Dendritic cell treated with granulocyte-macrophage colony-stimulating factor and Interleukin-4, amounts not matched to agents 40 ng/mL and 50 ng/mL, for 4 days (primary cell): ENCODE data around the gene TOP3B.

Experiments used
- H3K27ac Mint-ChIP-seq: one replicate; pipeline ENCODE4 v1.8.0; 2022; ENCODE audit warnings: mild to moderate bottlenecking, mixed read lengths
- H3K27me3 Mint-ChIP-seq: one replicate; pipeline ENCODE4 v1.8.0; 2022; ENCODE audit warnings: mild to moderate bottlenecking, mixed read lengths
- H3K36me3 Mint-ChIP-seq: one replicate; pipeline ENCODE4 v1.8.0; 2022; ENCODE audit warnings: low read depth, mixed read lengths
- H3K4me1 Mint-ChIP-seq: one replicate; pipeline ENCODE4 v1.8.0; 2022; ENCODE audit warnings: low read depth, mixed read lengths
- H3K4me3 Mint-ChIP-seq: one replicate; pipeline ENCODE4 v1.8.0; 2022; ENCODE audit warnings: mild to moderate bottlenecking, moderate library complexity, mixed read lengths
- H3K9me3 Mint-ChIP-seq: one replicate; pipeline ENCODE4 v1.8.0; 2022; ENCODE audit warnings: mixed read lengths
- intact Hi-C: fragments of 100-400 bp; cut with micrococcal nuclease; formaldehyde crosslinking; loops from one replicate; pipeline ENCODE4 v1.15.0; 2022

The TOP3B gene

GRCh38 chr22:21980547-21980946, 2.0 kb downstream of the TOP3B start:
- Mint-ChIP-seq H3K9me3 (no peaks in the 10 kb centered on the region), H3K4me1 (peaks cover 36% of the 10 kb centered on the region), H3K4me3 (no peak overlapping the region), H3K27me3 (no peaks in the 10 kb centered on the region), H3K36me3 (peaks cover 38% of the 10 kb centered on the region), H3K27ac (no peak overlapping the region)
- intact Hi-C loops: no loop called here

DNA sequence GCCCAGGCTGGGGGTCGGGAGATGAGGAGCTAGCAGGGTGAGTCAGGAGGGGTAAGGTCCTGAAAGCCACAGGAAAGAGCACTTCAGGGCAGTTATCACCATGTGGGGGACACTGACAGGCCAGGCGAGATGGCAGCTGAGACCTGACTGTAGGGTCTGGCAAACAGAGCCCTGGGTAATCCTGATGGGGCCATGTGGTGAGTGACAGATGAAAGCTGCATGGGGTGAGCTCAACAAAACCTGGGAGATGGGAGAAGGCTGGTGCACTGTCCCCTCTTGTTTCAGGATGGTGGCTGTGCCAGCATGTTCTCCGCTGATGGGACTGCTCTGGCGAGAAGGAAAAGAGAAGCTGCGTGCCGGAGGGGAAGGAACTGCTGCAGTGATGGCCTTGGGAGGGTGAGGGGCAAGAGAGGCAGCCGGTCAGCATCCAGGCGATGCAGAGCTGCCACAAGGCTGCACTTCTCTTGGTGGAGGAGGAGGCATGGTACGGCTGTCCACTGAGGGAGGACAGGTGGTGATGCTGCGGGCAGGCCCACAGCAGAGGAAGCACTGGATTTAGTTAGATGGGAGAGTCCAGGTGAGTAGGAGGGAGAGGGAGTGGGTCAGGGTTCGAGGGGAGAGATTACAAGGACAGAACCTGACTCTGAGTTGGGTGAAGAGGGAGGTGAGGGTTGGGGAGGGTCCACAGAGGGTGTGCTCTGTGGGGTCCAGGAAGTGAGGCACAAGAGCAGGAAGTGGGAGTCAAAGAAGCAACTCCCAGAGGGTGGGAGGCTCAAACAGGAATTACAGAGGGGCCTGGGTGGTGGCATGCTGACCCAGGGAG, 3.8 kb downstream of the TOP3B start:
- intact Hi-C loops: no loop called here
- Mint-ChIP-seq H3K4me3 (no peak overlapping the region), H3K27me3 (no peaks in the 10 kb centered on the region), H3K36me3 (peaks cover 56% of the 10 kb centered on the region), H3K27ac (no peak overlapping the region), H3K9me3 (no peaks in the 10 kb centered on the region), H3K4me1 (peaks cover 36% of the 10 kb centered on the region)

GRCh38 chr22:21977814-21978213, 4.8 kb downstream of the TOP3B start:
- Mint-ChIP-seq H3K4me1 (peaks cover 36% of the 10 kb centered on the region), H3K9me3 (no peaks in the 10 kb centered on the region), H3K27me3 (no peaks in the 10 kb centered on the region), H3K4me3 (no peak overlapping the region), H3K36me3 (peaks cover 66% of the 10 kb centered on the region), H3K27ac (no peak overlapping the region)
- intact Hi-C loops: no loop called here

- Mint-ChIP-seq H3K27me3 (no peaks in the 10 kb centered on the region), H3K36me3 (peaks cover 77% of the 10 kb centered on the region), H3K9me3 (no peaks in the 10 kb centered on the region), H3K27ac (no peak overlapping the region), H3K4me1 (peaks cover 24% of the 10 kb centered on the region), H3K4me3 (no peak overlapping the region)
- intact Hi-C loops: no loop called here
Measured at GRCh38 chr22:21975854-21976345, 6.7 kb downstream of the TOP3B start.

GRCh38 chr22:21975273-21975672, 7.3 kb downstream of the TOP3B start:
- H3K27me3 Mint-ChIP-seq: no peaks in the 10 kb centered on the region
- peaks cover 18% of the 10 kb centered on the region for H3K4me1 Mint-ChIP-seq
- H3K27ac Mint-ChIP-seq: no peak overlapping the region
- intact Hi-C loops: no loop called here
- H3K4me3 Mint-ChIP-seq: no peak overlapping the region
- H3K9me3 Mint-ChIP-seq: no peaks in the 10 kb centered on the region
- peaks cover 84% of the 10 kb centered on the region for H3K36me3 Mint-ChIP-seq

- no peak overlapping the region for H3K27ac Mint-ChIP-seq
- no peak overlapping the region for H3K4me3 Mint-ChIP-seq
- H3K4me1 Mint-ChIP-seq: peaks cover 11% of the 10 kb centered on the region
- no peaks in the 10 kb centered on the region for H3K27me3 Mint-ChIP-seq
- no peaks in the 10 kb centered on the region for H3K9me3 Mint-ChIP-seq
- H3K36me3 Mint-ChIP-seq: peaks cover 86% of the 10 kb centered on the region
- intact Hi-C loops: no loop called here
Measured at GRCh38 chr22:21974058-21974649, 8.4 kb downstream of the TOP3B start.

- H3K36me3 Mint-ChIP-seq: peaks cover 86% of the 10 kb centered on the region
- intact Hi-C loops: no loop called here
Measured at GRCh38 chr22:21972806-21973205, 9.8 kb downstream of the TOP3B start.

DNA sequence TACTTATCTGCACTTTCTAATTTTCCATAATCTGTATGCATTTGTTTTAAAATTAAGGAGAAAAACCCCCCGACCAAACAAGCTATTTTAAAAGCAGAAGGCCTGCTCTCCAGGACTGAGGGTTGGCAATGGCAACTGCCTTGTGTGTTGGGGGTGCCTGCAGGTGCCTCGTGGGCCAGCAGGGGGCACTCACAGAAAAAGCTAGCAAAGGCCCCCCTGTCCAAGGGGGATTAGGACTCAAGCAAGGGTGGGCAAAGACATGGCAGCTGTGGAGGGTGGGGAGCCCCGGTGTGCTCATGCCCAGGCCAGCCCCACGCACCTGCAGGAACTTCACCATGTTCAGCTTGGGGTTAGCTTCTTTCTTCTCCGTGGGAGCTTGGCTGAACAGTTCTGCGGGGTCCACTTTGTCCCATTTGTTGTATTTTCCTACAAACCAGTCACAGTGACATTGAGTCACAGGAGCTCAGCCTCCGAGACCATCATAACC, 10.3 kb downstream of the TOP3B start:
- intact Hi-C loops: no loop called here
- no peaks in the 10 kb centered on the region for H3K4me1 Mint-ChIP-seq
- no peak overlapping the region for H3K27ac Mint-ChIP-seq
- no peaks in the 10 kb centered on the region for H3K27me3 Mint-ChIP-seq
- H3K36me3 Mint-ChIP-seq: peaks cover 89% of the 10 kb centered on the region
- H3K4me3 Mint-ChIP-seq: no peak overlapping the region
- H3K9me3 Mint-ChIP-seq: no peaks in the 10 kb centered on the region

More at GRCh38 chr22:21972806-21973205, 9.8 kb downstream of the TOP3B start:
- Mint-ChIP-seq H3K9me3 (no peaks in the 10 kb centered on the region), H3K4me3 (no peak overlapping the region), H3K4me1 (no peaks in the 10 kb centered on the region), H3K27me3 (no peaks in the 10 kb centered on the region), H3K27ac (no peak overlapping the region)

DNA sequence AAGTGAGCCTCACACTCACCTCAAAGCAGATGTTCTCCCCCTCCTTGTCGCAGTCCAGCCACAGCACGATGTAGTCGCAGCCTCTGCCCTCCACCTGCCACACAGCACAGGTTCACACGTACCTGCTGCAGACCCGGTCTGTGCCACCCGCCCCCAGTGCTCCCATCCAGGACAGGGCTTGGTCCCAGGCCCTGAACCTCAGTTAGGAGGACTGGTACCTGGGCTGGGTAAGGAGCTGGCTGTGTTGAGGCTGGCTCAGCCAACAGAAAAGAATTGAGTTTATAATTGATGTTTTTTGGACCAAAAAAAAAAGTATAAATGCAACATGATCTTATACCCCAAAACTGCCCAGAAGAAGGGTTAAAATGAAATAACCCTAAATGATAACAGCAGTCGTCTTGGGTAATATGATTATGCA, 10.7 kb downstream of the TOP3B start:
- Mint-ChIP-seq H3K27ac (no peak overlapping the region), H3K36me3 (peaks cover 94% of the 10 kb centered on the region), H3K9me3 (no peaks in the 10 kb centered on the region), H3K4me1 (no peaks in the 10 kb centered on the region), H3K27me3 (no peaks in the 10 kb centered on the region), H3K4me3 (no peak overlapping the region)
- intact Hi-C loops: no loop called here

GRCh38 chr22:21970800-21971617, 11.6 kb downstream of the TOP3B start:
- Mint-ChIP-seq H3K27ac (no peak overlapping the region), H3K9me3 (no peaks in the 10 kb centered on the region), H3K4me1 (no peaks in the 10 kb centered on the region), H3K36me3 (peaks cover 96% of the 10 kb centered on the region), H3K4me3 (no peak overlapping the region), H3K27me3 (no peaks in the 10 kb centered on the region)
- intact Hi-C loops: no loop called here

DNA sequence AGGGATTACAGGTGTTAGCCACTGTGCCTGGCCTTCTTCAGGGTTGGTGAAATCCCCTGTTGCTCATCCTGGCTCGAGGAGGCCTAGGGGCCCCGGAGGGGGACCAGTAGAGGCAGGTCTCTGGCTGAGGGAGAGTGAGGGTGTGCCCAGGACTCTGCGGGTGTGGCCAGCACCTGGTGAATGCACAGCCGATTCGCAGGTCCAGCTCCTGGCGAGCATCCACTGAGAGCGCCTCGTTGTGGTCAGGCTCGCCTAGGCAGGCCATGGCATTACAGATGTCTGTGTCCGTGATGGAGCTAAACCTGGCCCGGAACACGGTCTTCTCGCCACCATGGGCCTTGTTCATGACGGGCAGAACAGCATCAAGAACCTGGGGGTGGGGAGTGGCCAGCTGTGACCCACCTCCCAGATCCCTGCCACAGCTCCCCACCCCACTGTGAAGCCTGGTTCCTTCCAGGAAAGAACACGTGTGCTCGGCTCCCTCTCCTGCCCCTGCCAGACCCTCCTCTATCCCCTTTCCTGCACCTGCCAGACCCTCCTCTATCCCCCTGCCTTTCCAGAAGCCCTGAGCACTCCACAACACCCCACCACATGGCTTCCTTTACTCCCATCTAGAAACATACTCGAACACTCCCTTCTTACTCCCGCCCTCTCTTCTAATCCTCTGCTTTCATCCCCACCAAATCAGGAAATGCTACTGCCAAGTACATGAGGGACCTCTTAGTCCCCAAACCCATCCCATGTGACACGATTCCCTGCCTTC, 12.4 kb downstream of the TOP3B start:
- H3K27me3 Mint-ChIP-seq: no peaks in the 10 kb centered on the region
- H3K36me3 Mint-ChIP-seq: peaks cover 96% of the 10 kb centered on the region
- no peaks in the 10 kb centered on the region for H3K9me3 Mint-ChIP-seq
- no peak overlapping the region for H3K27ac Mint-ChIP-seq
- H3K4me3 Mint-ChIP-seq: no peak overlapping the region
- intact Hi-C loops: no loop called here
- no peaks in the 10 kb centered on the region for H3K4me1 Mint-ChIP-seq

DNA sequence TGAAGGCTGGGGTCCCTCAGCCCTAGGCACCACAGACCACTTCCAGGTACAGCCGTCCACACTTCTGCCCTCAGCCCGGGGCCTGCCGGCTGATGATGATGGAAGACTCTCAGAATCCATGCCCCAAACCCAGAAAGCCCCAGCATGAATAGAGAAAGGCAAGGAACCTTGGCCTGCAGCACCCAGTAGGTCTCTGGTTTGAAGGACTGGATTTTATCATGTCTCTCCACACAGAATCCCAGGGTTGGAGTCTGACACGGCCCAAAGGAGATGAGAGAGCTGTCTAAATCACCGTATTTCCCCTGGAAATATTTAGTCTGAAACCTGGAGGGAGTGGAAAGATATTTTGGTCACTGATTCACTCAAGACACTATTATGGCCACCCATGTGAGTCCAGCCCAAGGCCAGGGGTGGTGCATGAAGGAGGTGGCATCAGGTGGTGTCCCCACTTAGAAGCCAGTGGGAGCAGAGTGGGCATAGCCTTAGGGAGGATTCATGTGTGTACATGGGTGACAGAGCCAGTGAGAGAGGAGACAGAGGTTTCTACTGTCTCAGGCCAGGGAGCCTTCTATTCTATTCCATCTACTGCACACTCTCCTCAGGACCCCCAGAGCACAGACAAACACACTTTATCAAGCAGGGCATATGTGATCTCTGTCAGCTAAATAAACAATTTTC, 14.0 kb downstream of the TOP3B start:
- no peaks in the 10 kb centered on the region for H3K4me1 Mint-ChIP-seq
- H3K36me3 Mint-ChIP-seq: peaks cover 96% of the 10 kb centered on the region
- H3K4me3 Mint-ChIP-seq: no peak overlapping the region
- H3K27ac Mint-ChIP-seq: no peak overlapping the region
- intact Hi-C loops: no loop called here
- H3K9me3 Mint-ChIP-seq: no peaks in the 10 kb centered on the region
- no peaks in the 10 kb centered on the region for H3K27me3 Mint-ChIP-seq

GRCh38 chr22:21967693-21968271, 14.8 kb downstream of the TOP3B start:
- Mint-ChIP-seq H3K4me3 (no peak overlapping the region), H3K27ac (no peak overlapping the region), H3K9me3 (no peaks in the 10 kb centered on the region), H3K36me3 (peaks cover 96% of the 10 kb centered on the region), H3K27me3 (no peaks in the 10 kb centered on the region), H3K4me1 (no peaks in the 10 kb centered on the region)
- intact Hi-C loops: no loop called here
